Activated naive CD4-positive, alpha-beta T cell treated with anti-CD3 and anti-CD28 coated beads for 36 hours (primary cell): ENCODE data around the gene ZNF780A. TPM values are rescaled to one million over a fixed set of nuclear protein-coding genes. Genes with fewer than 3 reads are reported as not detected.

Experiments
- CTCF ChIA-PET: fragments of 350-600 bp; sonication (Branson Sonifier 250); formaldehyde crosslinking; loops from one replicate; lab custom pipeline; 2021; ENCODE audit warnings: antibody characterized with exemption; lab: Charles Lee
- DNase-seq: peaks from one replicate; pipeline ENCODE4 v3.0.0-alpha.2; 2020
- H3K27ac Mint-ChIP-seq: one replicate; pipeline ENCODE4 v1.8.0; 2021; ENCODE audit warnings: mild to moderate bottlenecking, mixed read lengths
- H3K27me3 Mint-ChIP-seq: one replicate; pipeline ENCODE4 v1.8.0; 2021; ENCODE audit warnings: low read depth, mixed read lengths
- H3K36me3 Mint-ChIP-seq: one replicate; pipeline ENCODE4 v1.8.0; 2021; ENCODE audit warnings: low read depth, mixed read lengths
- H3K4me1 Mint-ChIP-seq: one replicate; pipeline ENCODE4 v1.8.0; 2021; ENCODE audit warnings: low read depth, mixed read lengths
- H3K4me3 Mint-ChIP-seq: one replicate; pipeline ENCODE4 v1.8.0; 2021; ENCODE audit warnings: mild to moderate bottlenecking, moderate library complexity, mixed read lengths
- H3K9me3 Mint-ChIP-seq: one replicate; pipeline ENCODE4 v1.8.0; 2021; ENCODE audit warnings: mixed read lengths
- intact Hi-C: fragments of 100-400 bp; cut with micrococcal nuclease; formaldehyde crosslinking; loops from one replicate; pipeline ENCODE4 v1.15.1; 2023
- total RNA-seq, 2 experiments: library from RNA; stranded (reverse); gene quantifications; one replicate each; pipeline ENCODE4 v1.2.3, GENCODE V29; 2021

The ZNF780A gene
- total RNA-seq, 2 experiments from 2014 or later: 8.8 to 10.5 TPM

- H3K9me3 Mint-ChIP-seq: peaks cover 66% of the 10 kb centered on the region
- no peak for DNase-seq
- H3K27me3 Mint-ChIP-seq: no peaks in the 10 kb centered on the region
- H3K4me3 Mint-ChIP-seq: no peak overlapping the region
- intact Hi-C loops: no loop called here
- no peak overlapping the region for H3K27ac Mint-ChIP-seq
- H3K36me3 Mint-ChIP-seq: peaks cover 39% of the 10 kb centered on the region
- H3K4me1 Mint-ChIP-seq: no peaks in the 10 kb centered on the region
- CTCF ChIA-PET: no interaction called here
Measured at GRCh38 chr19:40033989-40034560, 56.7 kb downstream of the ZNF780A start.

GRCh38 chr19:40026597-40026970, 64.2 kb downstream of the ZNF780A start:
- CTCF ChIA-PET: no interaction called here
- Mint-ChIP-seq H3K4me1 (no peaks in the 10 kb centered on the region), H3K27ac (no peak overlapping the region), H3K4me3 (no peak overlapping the region), H3K27me3 (no peaks in the 10 kb centered on the region), H3K9me3 (peaks cover 53% of the 10 kb centered on the region), H3K36me3 (peaks cover 14% of the 10 kb centered on the region)
- no peak for DNase-seq
- intact Hi-C loops: no loop called here

DNA sequence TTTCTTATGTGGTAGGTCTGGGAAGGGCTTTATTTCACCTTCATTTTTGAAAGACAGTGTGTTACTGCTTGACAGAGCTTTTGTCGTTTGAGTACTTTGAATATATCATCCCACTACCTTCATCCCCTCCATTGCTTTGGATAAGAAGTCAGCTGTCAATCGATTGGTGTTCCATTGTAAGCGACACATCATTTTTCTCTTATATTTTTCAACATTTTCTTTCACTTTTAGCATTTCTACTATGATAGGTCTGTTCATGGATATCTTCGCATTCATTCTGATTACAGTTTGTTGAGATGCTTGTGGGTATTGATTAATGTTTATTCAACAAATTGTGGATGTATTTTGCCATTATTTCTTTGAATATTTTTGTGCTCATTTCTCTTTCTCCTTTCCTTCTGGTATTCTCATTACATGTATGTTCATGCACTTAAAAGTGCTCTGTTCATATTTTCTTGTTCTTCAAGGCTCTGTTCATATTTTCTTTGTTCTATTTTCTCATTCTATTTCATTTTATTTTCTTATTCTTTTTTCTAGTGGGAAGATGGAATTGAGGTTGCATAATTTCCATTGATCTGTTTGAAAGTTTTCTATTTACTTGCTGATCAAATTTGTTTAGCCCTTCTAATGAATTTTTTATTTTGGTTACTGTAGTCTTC, 64.7 kb downstream of the ZNF780A start:
- no peaks in the 10 kb centered on the region for H3K27me3 Mint-ChIP-seq
- DNase-seq: no peak
- H3K27ac Mint-ChIP-seq: no peak overlapping the region
- intact Hi-C loops: no loop called here
- H3K36me3 Mint-ChIP-seq: peaks cover 15% of the 10 kb centered on the region
- peaks cover 54% of the 10 kb centered on the region for H3K9me3 Mint-ChIP-seq
- H3K4me3 Mint-ChIP-seq: no peak overlapping the region
- H3K4me1 Mint-ChIP-seq: no peaks in the 10 kb centered on the region
- CTCF ChIA-PET: no interaction called here

- Mint-ChIP-seq H3K4me3 (no peak overlapping the region), H3K36me3 (peaks cover 11% of the 10 kb centered on the region), H3K27me3 (no peaks in the 10 kb centered on the region), H3K27ac (no peak overlapping the region), H3K4me1 (no peaks in the 10 kb centered on the region), H3K9me3 (peaks cover 53% of the 10 kb centered on the region)
- no peak for DNase-seq
- CTCF ChIA-PET: no interaction called here
- intact Hi-C loops: no loop called here
Measured at GRCh38 chr19:40023969-40024368, 66.8 kb downstream of the ZNF780A start.

Other genes with a start within 250 kb of the ZNF780A start
- 100 to 1,000 TPM; 742 to 785 TPM for gene FBL, start 244.6 kb downstream of the ZNF780A start, total RNA-seq
- gene FCGBP, start 156.3 kb downstream of the ZNF780A start, total RNA-seq: 1 to 10 TPM; 3.1 to 3.8 TPM
- gene PSMC4, start 119.8 kb downstream of the ZNF780A start, total RNA-seq: 10 to 100 TPM; 79.7 to 82.1 TPM
- gene ZNF546, start 93.9 kb downstream of the ZNF780A start, total RNA-seq: 1 to 10 TPM; 1.6 to 2.3 TPM
- 1 to 10 TPM; 8.3 to 9.8 TPM for gene ZNF780B, start 34.7 kb downstream of the ZNF780A start, total RNA-seq
- gene MAP3K10, start 100.5 kb upstream of the ZNF780A start, total RNA-seq: 1 to 10 TPM; 8.4 to 9.3 TPM
- not detected for gene TTC9B, start 127.4 kb upstream of the ZNF780A start, total RNA-seq
- gene CCNP, start 135.7 kb upstream of the ZNF780A start, total RNA-seq: not detected
- gene AKT2, start 194.4 kb upstream of the ZNF780A start, total RNA-seq: 100 to 1,000 TPM; 152 to 159 TPM